SK-N-SH (cell line): Measurements from ENCODE around the gene CCL4. TPM values are rescaled to one million over a fixed set of nuclear protein-coding genes. Genes with fewer than 3 reads are reported as not detected.

Experiments used
- CTCF ChIA-PET: fragments of 300-600, 350-600 bp; formaldehyde crosslinking; extraction: SDS; loops from one replicate; lab custom pipeline; 2021; lab: Yijun Ruan, JAX
- POLR2A ChIA-PET: fragments of 350-600 bp; sonication (Branson Sonifier 250); formaldehyde crosslinking; extraction: SDS; loops from one replicate; lab custom pipeline; 2020; ENCODE audit warnings: antibody characterized with exemption, inconsistent platforms; lab: Yijun Ruan, JAX
- DNase-seq: peaks from one replicate; pipeline ENCODE4 v3.0.0; 2012
- H2AFZ ChIP-seq: fragments of 200-600 bp; sonication (generic); 2 replicates; pipeline ENCODE4 v1.8.1; 2016; ENCODE audit warnings: antibody characterized with exemption, mild to moderate bottlenecking, low read depth
- H3F3A ChIP-seq: fragments of 200-600 bp; sonication (generic); replicated peaks from 2 replicates; pipeline ENCODE3; 2016; ENCODE audit warnings: antibody characterized with exemption, mild to moderate bottlenecking; ENCODE audit not compliant: insufficient read depth
- H3K27ac ChIP-seq, 2 experiments: fragments of 200-500 bp in 1 of 2; fragments of 200-600 bp in 1 of 2; sonication (Bioruptor generic) in 1 of 2; sonication (generic), shearing (Covaris generic) in 1 of 2; 2 replicates each; pipeline versions ENCODE4 v1.5.1 to v1.6.1; 2014 to 2016; ENCODE audit warnings: low read depth in 2 of 2, inconsistent platforms in 1 of 2, low read length in 1 of 2, mild to moderate bottlenecking in 1 of 2, mixed read lengths in 1 of 2
- H3K27me3 ChIP-seq: fragments of 200-600 bp; sonication (generic), shearing (Covaris generic); 2 replicates; pipeline ENCODE4 v1.6.1; 2016; ENCODE audit warnings: mixed run types; ENCODE audit not compliant: insufficient read depth
- H3K36me3 ChIP-seq, 2 experiments: fragments of 200-500 bp in 1 of 2; fragments of 200-600 bp in 1 of 2; sonication (Bioruptor generic) in 1 of 2; sonication (generic) in 1 of 2; replicated peaks in 1 of 2; 2 replicates each; pipeline versions ENCODE3 to v1.5.1; 2014 to 2016; ENCODE audit warnings: low read length in 1 of 2, mild to moderate bottlenecking in 1 of 2; ENCODE audit not compliant: insufficient read depth in 2 of 2, control insufficient read depth in 1 of 2
- H3K4me1 ChIP-seq, 2 experiments: fragments of 200-500 bp in 1 of 2; fragments of 200-600 bp in 1 of 2; sonication (Bioruptor generic) in 1 of 2; sonication (generic), shearing (Covaris generic) in 1 of 2; 2 replicates each; pipeline versions ENCODE4 v1.5.1 to v1.6.1; 2014 to 2016; ENCODE audit warnings: low read depth in 1 of 2, low read length in 1 of 2, mixed run types in 1 of 2; ENCODE audit not compliant: insufficient read depth in 2 of 2, control insufficient read depth in 1 of 2
- H3K4me2 ChIP-seq: fragments of 200-600 bp; sonication (generic), shearing (Covaris generic); 2 replicates; pipeline ENCODE4 v1.6.1; 2017; ENCODE audit warnings: mixed run types
- H3K4me3 ChIP-seq, 2 experiments: fragments of 200-500 bp in 1 of 2; fragments of 200-600 bp in 1 of 2; sonication (Bioruptor generic) in 1 of 2; sonication (generic), shearing (Covaris generic) in 1 of 2; 2 replicates each; pipeline versions ENCODE4 v1.5.1 to v1.8.1; 2014 to 2016; ENCODE audit warnings: low read depth in 2 of 2, inconsistent platforms in 1 of 2, low read length in 1 of 2, mild to moderate bottlenecking in 1 of 2, mixed read lengths in 1 of 2, moderate library complexity in 1 of 2
- H3K79me2 ChIP-seq: fragments of 200-600 bp; sonication (generic); 2 replicates; pipeline ENCODE4 v1.8.1; 2017; ENCODE audit warnings: mild to moderate bottlenecking; ENCODE audit not compliant: insufficient read depth
- H3K9ac ChIP-seq: fragments of 200-600 bp; sonication (generic); 2 replicates; pipeline ENCODE4 v1.6.1; 2017; ENCODE audit warnings: mixed run types
- H3K9me2 ChIP-seq: fragments of 200-600 bp; sonication (generic); 2 replicates; pipeline ENCODE4 v1.6.1; 2017; ENCODE audit warnings: mixed run types
- H3K9me3 ChIP-seq: fragments of 200-600 bp; sonication (generic); 2 replicates; pipeline ENCODE4 v1.6.1; 2017; ENCODE audit warnings: mixed run types, mild to moderate bottlenecking, moderate library complexity
- H4K20me1 ChIP-seq: fragments of 200-600 bp; sonication (generic); 2 replicates; pipeline ENCODE4 v1.6.1; 2017; ENCODE audit warnings: mild to moderate bottlenecking, mixed run types; ENCODE audit not compliant: insufficient read depth
- CHD2 ChIP-seq: fragments of 150-350 bp; IDR thresholded peaks from 2 replicates; pipeline ENCODE4 v1.6.1; 2018; ENCODE audit warnings: low read length; ENCODE audit not compliant: partially characterized antibody
- ELF1 ChIP-seq: IDR thresholded peaks from 2 replicates; pipeline ENCODE4 v1.4.0; 2012
- EP300 ChIP-seq, 2 experiments: IDR thresholded peaks; 2 replicates each; pipeline versions ENCODE4 v1.4.0 to v1.6.1; 2012; ENCODE audit warnings: borderline replicate concordance in 1 of 2, low read depth in 1 of 2, low read length in 1 of 2
- FOSL2 ChIP-seq: IDR thresholded peaks from 2 replicates; pipeline ENCODE4 v1.4.0; 2012; ENCODE audit warnings: low read depth, mild to moderate bottlenecking, moderate library complexity, borderline replicate concordance
- FOXM1 ChIP-seq: IDR thresholded peaks from 2 replicates; pipeline ENCODE4 v1.4.0; 2012; ENCODE audit warnings: low read depth, mild to moderate bottlenecking
- GABPA ChIP-seq: IDR thresholded peaks from 2 replicates; pipeline ENCODE4 v1.4.0; 2012; ENCODE audit warnings: low read depth, mild to moderate bottlenecking
- IRF3 ChIP-seq: fragments of 150-350 bp; IDR thresholded peaks from 2 replicates; pipeline ENCODE4 v1.6.1; 2016; ENCODE audit warnings: mild to moderate bottlenecking, low read depth, low read length
- MXI1 ChIP-seq: IDR thresholded peaks from 2 replicates; pipeline ENCODE4 v1.6.1; 2012; ENCODE audit warnings: mild to moderate bottlenecking, low read depth, low read length, improper control_type of control experiment
- NFIC ChIP-seq: IDR thresholded peaks from 2 replicates; pipeline ENCODE4 v1.4.0; 2012; ENCODE audit warnings: borderline replicate concordance
- NRF1 ChIP-seq: IDR thresholded peaks from 2 replicates; pipeline ENCODE4 v1.6.1; 2012; ENCODE audit warnings: low read depth, mild to moderate bottlenecking, low read length
- YY1 ChIP-seq: IDR thresholded peaks from 2 replicates; pipeline ENCODE4 v1.4.0; 2012; ENCODE audit warnings: low read depth, mild to moderate bottlenecking
- WGBS: methylation state at CpG from one replicate; pipeline ENCODE4 v1.1.6; 2017; ENCODE audit warnings: low lambda C conversion rate; 5-methylcytosine and 5-hydroxymethylcytosine counted together
- polyA plus RNA-seq, 3 experiments: library from polyadenylated mRNA; depleted of rRNA; stranded (reverse); fragments of >200 nt; gene quantifications; 2 replicates each; pipeline ENCODE4 v1.2.3, GENCODE V29; 2012
- TF ChIP-seq, protein P1 (sequence below): IDR thresholded peaks from 2 replicates; pipeline ENCODE4 v1.6.1; 2012; ENCODE audit warnings: mild to moderate bottlenecking, low read depth, low read length, moderate library complexity
- TF ChIP-seq, protein P2 (sequence below): fragments of 150-350 bp; IDR thresholded peaks from 2 replicates; pipeline ENCODE4 v1.6.1; 2017; ENCODE audit warnings: antibody characterized with exemption, low read length, low read depth, borderline replicate concordance
- TF ChIP-seq, protein P3 (sequence below): IDR thresholded peaks from 2 replicates; pipeline ENCODE4 v1.4.0; 2012; ENCODE audit warnings: low read depth

CCL4 gene
- polyA plus RNA-seq, 1 of the 3 experiments (the other 2 are of a cell fraction): not detected

DNA sequence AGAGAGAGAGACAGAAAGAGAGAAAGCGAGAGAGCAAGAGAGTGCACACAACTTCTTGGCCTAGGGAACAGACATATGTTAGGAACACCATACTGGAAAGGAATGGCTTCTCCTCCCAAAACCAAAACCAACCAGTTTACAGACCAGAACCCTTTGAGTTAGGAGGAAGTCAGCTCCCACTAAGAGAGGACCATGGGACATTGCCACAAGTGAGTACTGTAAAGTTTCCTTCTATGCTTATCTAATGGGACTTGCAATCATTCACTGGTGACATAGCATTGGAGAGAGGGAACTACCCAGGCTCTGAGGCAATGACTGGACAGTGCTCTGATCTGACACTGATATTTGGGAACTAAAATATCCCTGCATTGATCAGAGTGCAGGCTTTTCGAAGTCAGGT lies 40.4 kb downstream of the CCL4 start:
- Histone ChIP-seq H3K4me3 (no peak overlapping the region), H2AFZ (no peak overlapping the region), H3K4me1 (no peaks in the 10 kb centered on the region), H3K27me3 (peaks cover 11% of the 10 kb centered on the region; the same call in 1 of the 2 replicates), H3K79me2 (no peaks in the 10 kb centered on the region), H3K27ac (no peak overlapping the region), H3F3A (no peaks in the 10 kb centered on the region), H3K9me2 (no peaks in the 10 kb centered on the region), H3K9me3 (no peaks in the 10 kb centered on the region), H3K36me3 (no peaks in the 10 kb centered on the region), H3K4me2 (no peak overlapping the region), H4K20me1 (no peaks in the 10 kb centered on the region), H3K9ac (no peak overlapping the region)
- ChIA-PET CTCF (no interaction called here), POLR2A (no interaction called here)
- TF ChIP-seq, protein P1, sequence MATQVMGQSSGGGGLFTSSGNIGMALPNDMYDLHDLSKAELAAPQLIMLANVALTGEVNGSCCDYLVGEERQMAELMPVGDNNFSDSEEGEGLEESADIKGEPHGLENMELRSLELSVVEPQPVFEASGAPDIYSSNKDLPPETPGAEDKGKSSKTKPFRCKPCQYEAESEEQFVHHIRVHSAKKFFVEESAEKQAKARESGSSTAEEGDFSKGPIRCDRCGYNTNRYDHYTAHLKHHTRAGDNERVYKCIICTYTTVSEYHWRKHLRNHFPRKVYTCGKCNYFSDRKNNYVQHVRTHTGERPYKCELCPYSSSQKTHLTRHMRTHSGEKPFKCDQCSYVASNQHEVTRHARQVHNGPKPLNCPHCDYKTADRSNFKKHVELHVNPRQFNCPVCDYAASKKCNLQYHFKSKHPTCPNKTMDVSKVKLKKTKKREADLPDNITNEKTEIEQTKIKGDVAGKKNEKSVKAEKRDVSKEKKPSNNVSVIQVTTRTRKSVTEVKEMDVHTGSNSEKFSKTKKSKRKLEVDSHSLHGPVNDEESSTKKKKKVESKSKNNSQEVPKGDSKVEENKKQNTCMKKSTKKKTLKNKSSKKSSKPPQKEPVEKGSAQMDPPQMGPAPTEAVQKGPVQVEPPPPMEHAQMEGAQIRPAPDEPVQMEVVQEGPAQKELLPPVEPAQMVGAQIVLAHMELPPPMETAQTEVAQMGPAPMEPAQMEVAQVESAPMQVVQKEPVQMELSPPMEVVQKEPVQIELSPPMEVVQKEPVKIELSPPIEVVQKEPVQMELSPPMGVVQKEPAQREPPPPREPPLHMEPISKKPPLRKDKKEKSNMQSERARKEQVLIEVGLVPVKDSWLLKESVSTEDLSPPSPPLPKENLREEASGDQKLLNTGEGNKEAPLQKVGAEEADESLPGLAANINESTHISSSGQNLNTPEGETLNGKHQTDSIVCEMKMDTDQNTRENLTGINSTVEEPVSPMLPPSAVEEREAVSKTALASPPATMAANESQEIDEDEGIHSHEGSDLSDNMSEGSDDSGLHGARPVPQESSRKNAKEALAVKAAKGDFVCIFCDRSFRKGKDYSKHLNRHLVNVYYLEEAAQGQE: no peak
- TF ChIP-seq CHD2 (no peak), NRF1 (no peak), FOSL2 (no peak), EP300 (IDR thresholded peaks at IDR 0.05; ENCODE audit: borderline replicate concordance in 1 of 2, low read depth in 1 of 2, low read length in 1 of 2) (no peak), GABPA (no peak), MXI1 (no peak)
- 8% methylated on average over 2 of the region's 2 CpGs for WGBS
- DNase-seq: no peak

GRCh38 chr17:36144981-36145729 lies 41.5 kb downstream of the CCL4 start:
- H3F3A ChIP-seq: no peaks in the 10 kb centered on the region
- TF ChIP-seq, protein P2, sequence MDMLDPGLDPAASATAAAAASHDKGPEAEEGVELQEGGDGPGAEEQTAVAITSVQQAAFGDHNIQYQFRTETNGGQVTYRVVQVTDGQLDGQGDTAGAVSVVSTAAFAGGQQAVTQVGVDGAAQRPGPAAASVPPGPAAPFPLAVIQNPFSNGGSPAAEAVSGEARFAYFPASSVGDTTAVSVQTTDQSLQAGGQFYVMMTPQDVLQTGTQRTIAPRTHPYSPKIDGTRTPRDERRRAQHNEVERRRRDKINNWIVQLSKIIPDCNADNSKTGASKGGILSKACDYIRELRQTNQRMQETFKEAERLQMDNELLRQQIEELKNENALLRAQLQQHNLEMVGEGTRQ: no peak
- TF ChIP-seq ELF1: no peak
- TF ChIP-seq YY1: no peak
- no peak for TF ChIP-seq CHD2
- TF ChIP-seq IRF3: no peak
- TF ChIP-seq FOXM1: no peak
- TF ChIP-seq NFIC: no peak
- TF ChIP-seq, protein P3, sequence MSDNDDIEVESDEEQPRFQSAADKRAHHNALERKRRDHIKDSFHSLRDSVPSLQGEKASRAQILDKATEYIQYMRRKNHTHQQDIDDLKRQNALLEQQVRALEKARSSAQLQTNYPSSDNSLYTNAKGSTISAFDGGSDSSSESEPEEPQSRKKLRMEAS: no peak
- CTCF ChIA-PET: interaction anchor here (0.9 to 5.2 kb wide), 3 partner anchors 14 to 175 kb away, joined by 3 to 59 read pairs (median 15); no protein-coding TSS in a partner anchor

More at GRCh38 chr17:36144981-36145729, 41.5 kb downstream of the CCL4 start:
- H3K9me3 ChIP-seq: no peaks in the 10 kb centered on the region
- no peaks in the 10 kb centered on the region for H3K79me2 ChIP-seq
- 15% methylated on average over 5 of the region's 5 CpGs for WGBS
- no peaks in the 10 kb centered on the region for H4K20me1 ChIP-seq
- H3K36me3 ChIP-seq: no peaks in the 10 kb centered on the region
- H3K9ac ChIP-seq: no peak overlapping the region
- no peak overlapping the region for H3K27ac ChIP-seq
- H3K9me2 ChIP-seq: no peaks in the 10 kb centered on the region
- H2AFZ ChIP-seq: no peak overlapping the region
- POLR2A ChIA-PET: no interaction called here
- H3K4me2 ChIP-seq: no peak overlapping the region
- H3K4me1 ChIP-seq: no peaks in the 10 kb centered on the region
- H3K27me3 ChIP-seq: peaks cover 14% of the 10 kb centered on the region; the same call in 1 of the 2 replicates
- no peak overlapping the region for H3K4me3 ChIP-seq
- DNase-seq: no peak
